Right hindlimb (tissue), 1 donor: ENCODE data around the gene CLUH.
"Not testable (repeated sequence)": the region's sequence is repeated elsewhere in the genome, so short reads cannot be mapped to it uniquely, and the experiment has no call there.

Source experiments
- DNase-seq: peaks from one replicate; pipeline ENCODE4 v3.0.0-alpha.2; 2018

CLUH gene

DNA sequence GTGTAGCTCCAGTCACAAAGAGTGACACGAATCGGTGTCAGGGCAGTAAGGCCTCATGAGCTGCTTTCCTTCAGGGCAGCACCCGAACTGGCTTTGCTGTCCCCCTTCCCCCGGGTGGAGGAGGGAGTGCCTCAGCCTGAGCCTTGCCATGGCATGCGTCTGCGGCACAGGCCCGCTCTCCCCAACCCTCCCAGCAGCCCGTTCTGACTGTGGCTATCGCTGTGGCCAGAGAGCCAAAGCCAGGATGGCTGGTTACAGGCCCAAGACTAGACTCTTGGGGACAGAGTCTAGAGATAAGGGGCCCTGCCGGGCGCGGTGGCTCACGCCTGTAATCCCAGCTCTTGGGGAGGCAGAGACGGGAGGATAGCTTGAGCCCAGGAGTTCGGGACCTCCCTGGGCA is 25.9 kb downstream of the CLUH start:
- DNase-seq: no peak

DNA sequence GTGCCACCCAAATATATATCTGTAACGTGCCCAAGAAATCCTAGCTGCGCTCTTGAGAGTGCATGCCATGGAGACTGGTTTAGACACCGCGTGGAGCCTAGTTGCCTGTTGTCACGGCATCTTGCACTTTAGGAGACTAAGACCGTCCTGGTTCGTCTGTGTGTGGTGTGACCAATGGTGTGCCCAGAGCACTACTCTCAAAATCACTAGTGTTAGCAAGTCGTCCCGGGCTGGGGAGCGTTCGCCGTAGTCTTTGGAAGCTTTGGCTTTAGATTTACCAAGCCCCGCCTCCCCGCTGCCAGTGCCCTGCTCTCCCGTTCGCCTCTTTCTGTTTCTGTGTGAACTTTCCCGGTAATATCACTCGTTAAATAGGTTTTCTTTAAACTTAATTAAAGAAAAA is 27.0 kb downstream of the CLUH start:
- DNase-seq: no peak

DNA sequence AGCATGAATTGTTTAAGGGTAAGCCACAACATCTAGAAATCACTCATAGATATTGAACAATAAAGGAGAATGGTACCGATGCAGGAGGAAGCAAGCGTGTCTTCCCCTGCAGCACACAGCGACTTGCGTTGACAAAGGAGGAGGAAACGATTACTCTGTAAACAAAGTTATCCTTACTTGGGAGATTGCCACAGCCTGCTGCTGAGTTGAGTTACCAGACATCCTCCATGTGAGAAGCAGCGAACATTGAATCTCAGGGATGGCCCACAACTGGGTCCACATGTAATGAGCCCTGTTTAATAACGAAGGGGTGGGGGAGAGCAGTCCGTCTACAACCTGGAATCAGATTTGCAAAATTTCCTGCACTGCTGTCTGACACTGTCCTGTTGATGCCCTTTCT is 27.7 kb downstream of the CLUH start:
- no peak for DNase-seq

DNA sequence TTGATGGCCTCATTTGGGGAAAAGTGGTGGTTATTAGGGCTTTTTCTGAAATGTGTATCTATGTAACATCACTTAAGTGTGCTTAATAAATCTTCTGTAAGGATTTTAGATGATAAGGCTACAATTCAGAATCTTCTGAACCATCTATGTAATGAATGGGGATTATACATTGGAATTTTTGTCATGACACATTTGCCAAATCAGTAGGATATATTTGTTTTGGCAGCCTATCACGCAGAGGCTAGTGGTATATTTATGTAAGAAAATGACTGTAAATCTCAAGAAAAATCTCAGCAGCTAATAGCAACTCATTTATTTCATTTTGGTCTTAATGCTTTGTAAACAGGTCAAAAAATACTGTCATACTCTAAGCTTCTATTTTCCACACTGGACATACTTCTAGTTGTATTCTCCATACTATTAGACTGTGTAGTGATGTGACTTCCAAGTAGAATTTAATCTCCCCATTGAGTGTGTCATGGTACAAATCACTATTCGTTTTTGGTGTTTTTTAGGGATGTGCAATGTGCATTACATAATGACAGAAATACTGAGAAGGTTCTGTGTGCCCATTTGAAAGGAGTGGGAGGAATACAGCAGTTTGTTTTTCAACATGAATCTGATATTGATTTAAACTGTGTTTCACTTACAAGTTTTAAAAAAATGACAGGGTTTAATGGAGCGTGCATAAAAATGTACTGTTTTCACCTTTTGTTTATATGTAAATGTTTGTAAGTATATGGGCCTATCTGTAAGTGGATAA is 29.2 kb downstream of the CLUH start:
- DNase-seq: no peak

DNA sequence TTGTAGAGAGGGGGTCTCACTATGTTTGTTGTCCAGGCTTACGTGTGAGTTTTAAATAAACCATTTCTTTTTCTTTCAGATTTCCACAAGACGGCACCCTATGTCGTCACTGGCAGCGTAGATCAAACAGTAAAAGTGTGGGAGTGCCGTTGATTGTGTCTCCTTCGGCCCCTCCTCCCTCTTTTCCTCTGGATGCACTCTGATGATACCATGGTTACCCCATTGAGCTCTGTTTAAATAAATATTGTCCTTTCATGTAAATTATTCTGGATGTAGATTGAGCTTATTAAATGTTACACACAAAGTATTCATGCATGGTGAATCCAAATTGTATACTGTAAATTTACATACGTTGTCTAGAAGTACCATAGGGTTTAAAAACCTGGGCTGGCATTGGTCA is 29.9 kb downstream of the CLUH start:
- DNase-seq: no peak

DNA sequence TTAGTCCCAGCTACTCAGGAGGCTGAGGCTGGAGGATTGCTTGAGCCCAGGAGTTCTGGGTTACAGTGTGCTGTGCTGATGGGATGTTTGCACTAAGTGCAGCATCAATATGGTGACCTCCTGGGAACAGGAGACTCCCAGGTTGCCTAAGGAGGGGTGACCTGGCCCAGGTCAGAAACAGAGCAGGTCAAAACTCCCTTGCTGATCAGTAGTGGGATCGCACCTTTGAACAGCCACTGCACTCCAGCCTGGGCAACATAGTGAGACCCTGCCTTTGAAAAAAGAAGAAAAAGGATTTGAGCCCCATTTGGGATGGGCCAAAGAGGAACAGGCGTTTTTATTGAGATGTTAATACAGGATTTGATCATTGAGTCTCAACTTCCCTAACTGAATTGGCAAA is 30.6 kb downstream of the CLUH start:
- DNase-seq: no peak

DNA sequence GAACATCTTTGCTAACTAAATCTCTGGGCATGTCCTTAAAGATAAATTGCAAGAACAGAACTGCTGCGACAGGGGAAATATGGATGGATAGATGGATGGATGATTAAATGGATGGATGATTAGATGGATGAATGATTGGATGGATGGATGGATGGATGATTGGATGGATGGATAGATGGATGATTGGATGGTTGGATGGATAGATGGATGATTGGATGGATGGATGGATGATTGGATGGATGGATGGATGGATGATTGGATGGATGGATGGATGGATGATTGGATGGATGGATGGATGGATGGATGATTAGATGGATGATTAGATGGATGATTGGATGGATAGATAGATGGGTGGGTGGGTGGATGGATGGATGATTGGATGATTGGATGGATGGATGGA is 32.3 kb downstream of the CLUH start:
- DNase-seq: not testable (repeated sequence)

DNA sequence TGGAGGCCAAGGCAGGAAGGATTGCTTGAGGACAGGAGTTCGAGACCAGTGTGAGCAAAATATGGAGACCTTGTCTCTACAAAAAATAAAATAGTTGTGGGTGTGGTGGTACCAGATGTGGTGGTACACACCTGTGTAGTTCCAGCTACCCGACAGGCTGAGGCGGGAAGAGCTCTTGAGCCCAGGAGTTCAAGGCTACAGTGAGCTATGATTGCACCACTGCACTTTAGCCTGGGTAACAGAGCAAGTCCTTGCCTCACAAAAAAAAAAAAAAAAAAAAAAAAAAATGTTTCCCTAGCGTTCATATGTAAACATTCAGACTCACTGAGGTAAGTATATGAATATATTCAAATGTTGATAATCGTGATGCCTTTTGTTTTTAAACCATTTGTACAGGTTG is 39.5 kb downstream of the CLUH start:
- DNase-seq: no peak

DNA sequence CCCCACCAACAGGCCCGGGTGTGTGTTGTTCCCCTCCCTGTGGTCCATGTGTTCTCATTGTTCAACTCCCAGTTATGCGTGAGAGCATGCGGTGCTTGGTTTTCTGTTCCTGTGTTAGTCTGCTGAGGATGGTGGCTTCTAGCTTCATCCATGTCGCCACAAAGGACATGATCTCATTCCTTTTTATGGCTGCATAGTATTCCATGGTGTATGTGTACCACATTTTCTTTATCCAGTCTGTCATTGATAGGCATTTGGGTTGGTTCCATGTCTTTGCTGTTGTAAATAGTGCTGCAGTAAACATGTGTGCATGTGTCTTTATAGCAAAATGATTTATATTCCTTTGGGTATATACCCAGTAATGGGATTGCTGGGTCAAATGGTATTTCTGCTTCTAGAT is 51.2 kb downstream of the CLUH start:
- DNase-seq: not testable (repeated sequence)

DNA sequence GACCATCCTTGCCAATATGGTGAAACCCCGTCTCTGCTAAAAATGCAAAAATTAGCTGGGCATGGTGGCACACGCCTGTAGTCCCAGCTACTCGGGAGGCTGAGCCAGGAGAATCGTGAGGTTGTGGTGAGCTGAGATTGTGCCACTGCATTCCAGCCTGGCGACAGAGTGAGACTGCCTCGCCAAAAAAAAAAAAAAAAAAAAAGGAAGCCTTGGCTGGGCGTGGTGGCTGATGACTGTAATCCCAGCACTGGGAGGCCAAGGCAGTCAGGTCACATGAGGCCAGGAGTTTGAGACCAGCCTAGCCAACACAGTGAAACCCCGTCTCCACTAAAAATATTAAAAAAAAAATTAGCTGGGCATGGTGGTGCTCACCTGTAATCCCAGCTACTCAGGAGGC is 52.2 kb downstream of the CLUH start:
- not testable (repeated sequence) for DNase-seq

DNA sequence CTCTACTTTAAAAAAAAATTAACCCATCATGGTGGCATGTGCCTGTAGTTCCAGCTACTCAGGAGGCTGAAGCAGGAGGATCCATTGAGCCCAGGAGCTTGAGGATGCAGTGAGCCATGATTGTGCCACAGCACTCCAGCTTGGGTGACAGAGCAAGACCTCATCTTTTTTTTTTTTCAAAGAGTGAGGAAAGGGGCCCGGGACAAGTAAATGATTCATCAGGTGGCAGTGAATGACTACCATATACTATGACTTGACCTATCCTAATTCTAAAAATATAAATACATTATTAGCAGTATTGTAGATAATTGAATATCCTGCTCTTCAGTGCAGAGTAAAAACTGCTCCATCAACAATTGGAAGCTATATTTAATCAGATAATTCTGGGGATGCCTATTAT is 55.3 kb downstream of the CLUH start:
- no peak for DNase-seq

DNA sequence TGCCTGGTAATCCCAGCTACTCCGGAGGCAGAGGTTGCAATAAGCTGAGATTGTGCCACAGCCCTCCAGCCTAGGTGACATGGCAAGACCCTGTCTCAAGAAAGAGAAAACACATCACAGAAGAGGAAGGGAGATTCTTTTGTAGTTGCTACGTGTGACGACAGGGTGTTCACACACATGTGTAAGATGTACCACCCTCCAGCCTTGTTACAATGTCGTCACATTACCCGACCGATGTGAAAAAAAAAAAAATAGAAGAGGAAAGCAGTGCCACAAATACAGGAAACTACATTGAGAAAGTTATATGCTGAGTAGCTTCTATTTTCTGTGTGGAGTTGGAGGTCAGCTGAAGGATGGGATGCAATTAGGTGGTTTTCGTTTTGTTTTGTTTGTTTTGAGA is 56.0 kb downstream of the CLUH start:
- no peak for DNase-seq

DNA sequence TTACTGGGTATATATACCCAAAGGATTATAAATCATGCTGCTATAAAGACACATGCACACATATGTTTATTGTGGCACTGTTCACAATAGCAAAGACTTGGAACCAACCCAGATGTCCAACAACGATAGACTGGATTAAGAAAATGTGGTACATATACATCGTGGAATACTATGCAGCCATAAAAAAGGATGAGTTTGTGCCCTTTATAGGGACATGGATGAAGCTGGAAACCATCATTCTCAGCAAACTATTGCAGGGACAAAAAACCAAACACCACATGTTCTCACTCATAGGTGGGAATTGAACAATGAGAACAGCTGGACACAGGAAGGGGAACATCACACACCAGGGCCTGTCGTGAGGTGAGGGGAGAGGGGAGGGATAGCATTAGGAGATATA is 58.7 kb downstream of the CLUH start:
- not testable (repeated sequence) for DNase-seq

DNA sequence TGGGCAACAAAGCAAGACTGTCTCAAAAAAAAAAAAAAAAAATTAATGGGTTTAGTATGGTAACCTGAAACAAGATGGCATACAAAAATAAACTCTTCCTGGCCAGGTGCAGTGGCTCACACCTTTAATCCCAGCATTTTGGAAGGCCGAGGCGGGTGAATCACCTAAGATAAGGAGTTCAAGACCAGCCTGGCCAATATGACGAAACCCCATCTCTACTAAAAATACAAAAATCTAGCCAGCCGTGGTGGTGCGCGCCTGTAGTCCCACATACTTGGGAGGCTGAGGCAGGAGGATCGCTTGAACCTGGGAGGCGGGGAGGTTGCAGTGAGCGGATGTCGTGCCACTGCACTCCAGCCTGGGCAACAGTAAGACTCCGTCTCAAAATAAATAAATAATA is 62.4 kb downstream of the CLUH start:
- DNase-seq: no peak

DNA sequence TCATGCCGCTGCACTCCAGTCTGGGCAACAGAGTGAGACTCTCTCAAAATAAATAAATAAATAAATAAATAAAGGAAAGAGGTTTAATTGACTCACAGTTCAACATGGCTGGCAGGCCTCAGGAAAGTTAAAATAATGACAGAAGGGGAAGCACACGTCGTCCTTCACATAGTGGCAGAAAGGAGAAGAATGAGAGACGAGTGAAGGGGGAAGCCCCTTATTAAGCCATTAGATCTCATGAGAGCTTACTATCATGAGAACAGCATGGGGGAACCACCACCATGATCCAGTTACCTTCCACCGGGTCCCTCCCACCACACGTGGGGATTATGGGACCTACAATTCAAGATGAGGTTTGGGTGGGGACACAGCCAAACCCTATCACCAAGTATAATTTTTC is 63.6 kb downstream of the CLUH start:
- DNase-seq: no peak

DNA sequence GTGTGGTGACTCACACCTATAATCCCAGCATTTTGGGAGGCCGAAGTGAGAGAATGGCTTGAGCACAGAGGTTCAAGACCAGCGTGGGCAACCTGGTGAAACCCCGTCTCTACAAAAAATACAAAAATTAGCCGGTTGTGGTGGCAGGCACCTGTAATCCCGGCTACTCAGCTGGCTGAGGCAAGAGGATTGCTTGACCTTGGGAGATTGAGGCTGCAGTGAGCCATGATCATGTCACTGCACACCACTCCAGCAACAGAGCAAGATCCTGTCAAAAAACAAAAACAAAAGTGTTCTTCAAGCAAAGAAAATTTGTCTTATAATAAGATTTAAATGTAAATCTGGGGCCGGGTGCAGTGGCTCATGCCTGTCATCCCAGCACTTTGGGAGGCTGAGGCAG is 66.6 kb downstream of the CLUH start:
- DNase-seq: no peak
